Thymus (tissue), 11 donors: ENCODE data around the gene S100A5. TPM values are rescaled to one million over a fixed set of nuclear protein-coding genes. Genes with fewer than 3 reads are reported as not detected.

ENCODE experiments used
- DNase-seq, 9 donors: peaks; one replicate each; pipeline ENCODE4 v3.0.0-alpha.2; 2013; ENCODE audit warnings: low spot score in 9 of 9, low read depth in 6 of 9, missing footprints in 1 of 9
- H3K27ac ChIP-seq, 2 donors: one replicate each; pipeline ENCODE4 v1.5.1; 2013; ENCODE audit warnings: control low read depth in 1 of 2, low read depth in 1 of 2, low read length in 1 of 2, mild to moderate bottlenecking in 1 of 2, moderate library complexity in 1 of 2
- H3K27me3 ChIP-seq, 2 donors: one replicate each; pipeline ENCODE4 v1.5.1; 2013; ENCODE audit warnings: low read length in 1 of 2; ENCODE audit not compliant: control insufficient read depth in 2 of 2, insufficient read depth in 1 of 2
- H3K36me3 ChIP-seq, 2 donors: one replicate each; pipeline ENCODE4 v1.5.1; 2013; ENCODE audit warnings: low read length in 1 of 2, mild to moderate bottlenecking in 1 of 2, moderate library complexity in 1 of 2; ENCODE audit not compliant: control insufficient read depth in 2 of 2, insufficient read depth in 2 of 2
- H3K4me1 ChIP-seq, 2 donors: one replicate each; pipeline ENCODE4 v1.5.1; 2013; ENCODE audit warnings: low read length in 2 of 2; ENCODE audit not compliant: control insufficient read depth in 2 of 2, insufficient read depth in 2 of 2
- H3K4me3 ChIP-seq, 2 donors: one replicate each; pipeline ENCODE4 v1.5.1; 2013; ENCODE audit warnings: low read length in 2 of 2, control low read depth in 1 of 2, mild to moderate bottlenecking in 1 of 2
- H3K9me3 ChIP-seq, 2 donors: one replicate each; pipeline ENCODE4 v1.5.1; 2013; ENCODE audit warnings: low read length in 1 of 2, mild to moderate bottlenecking in 1 of 2; ENCODE audit not compliant: control insufficient read depth in 2 of 2, insufficient read depth in 1 of 2
- WGBS: extraction: QIAGEN DNeasy Blood & Tissue Kit; methylation state at CpG from one replicate; pipeline ENCODE4 v1.1.7; 2013; 5-methylcytosine and 5-hydroxymethylcytosine counted together
- polyA plus RNA-seq: library from polyadenylated mRNA; stranded (reverse); fragments of 200-250 nt; gene quantifications from one replicate; pipeline ENCODE4 v1.2.3, GENCODE V29; 2013
- total RNA-seq: library from RNA; stranded (reverse); fragments of 120-200 nt; gene quantifications from one replicate; pipeline ENCODE4 v1.2.4, GENCODE V29; 2013
- donor health status: healthy.

S100A5 gene
- total and polyA plus RNA-seq, 2 donors: 0.87 TPM; not detected in 1

GRCh38 chr1:153544453-153545066, 3.8 kb upstream of the S100A5 start:
- H3K4me1 ChIP-seq: peaks cover 57 to 97% of the 10 kb centered on the region in 2 donors
- peak overlapping the region; percentile 95 to 99 for H3K27ac ChIP-seq
- WGBS: 79% methylated on average over 10 of the region's 10 CpGs
- no peak for DNase-seq
- H3K4me3 ChIP-seq: peak overlapping the region; percentile 19 to 22
- H3K27me3 ChIP-seq: no peaks in the 10 kb centered on the region
- H3K36me3 ChIP-seq: no peaks in the 10 kb centered on the region
- H3K9me3 ChIP-seq: no peaks in the 10 kb centered on the region

GRCh38 chr1:153543736-153544135, 3.0 kb upstream of the S100A5 start:
- Histone ChIP-seq H3K36me3 (no peaks in the 10 kb centered on the region), H3K9me3 (no peaks in the 10 kb centered on the region), H3K27me3 (no peaks in the 10 kb centered on the region), H3K4me3 (no peak overlapping the region), H3K27ac (peak overlapping the region in 1 of 2 donors; percentile 99), H3K4me1 (peaks cover 58 to 92% of the 10 kb centered on the region in 2 donors)
- WGBS: 33% methylated on average over 4 of the region's 4 CpGs
- DNase-seq: no peak

GRCh38 chr1:153542956-153543711, 2.4 kb upstream of the S100A5 start:
- H3K4me1 ChIP-seq: peaks cover 58 to 93% of the 10 kb centered on the region in 2 donors
- no peaks in the 10 kb centered on the region for H3K36me3 ChIP-seq
- H3K9me3 ChIP-seq: no peaks in the 10 kb centered on the region
- no peak overlapping the region for H3K4me3 ChIP-seq
- H3K27ac ChIP-seq: peak overlapping the region in 1 of 2 donors; percentile 99
- no peak for DNase-seq
- 78% methylated on average over 13 of the region's 13 CpGs for WGBS
- no peaks in the 10 kb centered on the region for H3K27me3 ChIP-seq

GRCh38 chr1:153541641-153542590, 1.2 kb upstream of the S100A5 start:
- H3K4me1 ChIP-seq: peaks cover 59 to 84% of the 10 kb centered on the region in 2 donors
- WGBS: 86% methylated on average over 13 of the region's 13 CpGs
- peaks cover 0 to 4% of the 10 kb centered on the region in 2 donors for H3K9me3 ChIP-seq
- H3K27ac ChIP-seq: peak overlapping the region; percentile 9 to 87
- H3K4me3 ChIP-seq: no peak overlapping the region
- no peak for DNase-seq
- no peaks in the 10 kb centered on the region for H3K36me3 ChIP-seq
- H3K27me3 ChIP-seq: no peaks in the 10 kb centered on the region

GRCh38 chr1:153539395-153540093, 1.2 kb downstream of the S100A5 start:
- Histone ChIP-seq H3K27ac (peak overlapping the region; percentile 52 to 87), H3K27me3 (no peaks in the 10 kb centered on the region), H3K36me3 (no peaks in the 10 kb centered on the region), H3K9me3 (peaks cover 0 to 5% of the 10 kb centered on the region in 2 donors), H3K4me1 (peaks cover 54 to 81% of the 10 kb centered on the region in 2 donors), H3K4me3 (no peak overlapping the region)
- DNase-seq: no peak
- WGBS: 90% methylated on average over 4 of the region's 4 CpGs

- H3K4me1 ChIP-seq: peaks cover 43 to 81% of the 10 kb centered on the region in 2 donors
- no peaks in the 10 kb centered on the region for H3K27me3 ChIP-seq
- 96% methylated on average over 6 of the region's 6 CpGs for WGBS
- no peak for DNase-seq
- H3K27ac ChIP-seq: no peak overlapping the region
- peaks cover 0 to 5% of the 10 kb centered on the region in 2 donors for H3K9me3 ChIP-seq
- no peak overlapping the region for H3K4me3 ChIP-seq
- peaks cover 0 to 3% of the 10 kb centered on the region in 2 donors for H3K36me3 ChIP-seq
Measured at GRCh38 chr1:153538315-153538821, 2.4 kb downstream of the S100A5 start.

- Histone ChIP-seq H3K36me3 (peaks cover 0 to 3% of the 10 kb centered on the region in 2 donors), H3K27ac (no peak overlapping the region), H3K4me1 (peaks cover 42 to 81% of the 10 kb centered on the region in 2 donors), H3K4me3 (no peak overlapping the region), H3K27me3 (no peaks in the 10 kb centered on the region), H3K9me3 (peaks cover 0 to 5% of the 10 kb centered on the region in 2 donors)
- WGBS: over 99% methylated on average over 6 of the region's 6 CpGs
- DNase-seq: no peak
Measured at GRCh38 chr1:153537376-153537730, 3.4 kb downstream of the S100A5 start.

GRCh38 chr1:153536671-153537375, 3.9 kb downstream of the S100A5 start:
- Histone ChIP-seq H3K9me3 (peaks cover 0 to 5% of the 10 kb centered on the region in 2 donors), H3K27ac (peak overlapping the region; percentile 57 to 93), H3K27me3 (no peaks in the 10 kb centered on the region), H3K4me3 (peak overlapping the region; percentile 67 to 73), H3K36me3 (peaks cover 0 to 3% of the 10 kb centered on the region in 2 donors), H3K4me1 (peaks cover 45 to 81% of the 10 kb centered on the region in 2 donors)
- DNase-seq: no peak
- 93% methylated on average over 9 of the region's 9 CpGs for WGBS
